Activated T-cell treated with anti-CD3 and anti-CD28 coated beads, Interleukin-2, amount 50 U/mL, for 24 hours (primary cell): ENCODE measurements around the gene MYH16.
"Not testable (repeated sequence)": the region's sequence is repeated elsewhere in the genome, so short reads cannot be mapped to it uniquely, and the experiment has no call there.

Experiments used
- DNase-seq: peaks from one replicate; pipeline ENCODE4 v3.0.0-alpha.2; 2020
- H3K27ac Mint-ChIP-seq: 2 replicates; pipeline ENCODE4 v1.8.0; 2020; ENCODE audit warnings: mild to moderate bottlenecking, mixed read lengths
- H3K27me3 Mint-ChIP-seq: 2 replicates; pipeline ENCODE4 v1.8.0; 2020; ENCODE audit warnings: mixed read lengths
- H3K36me3 Mint-ChIP-seq: 2 replicates; pipeline ENCODE4 v1.8.0; 2020; ENCODE audit warnings: low read depth, mixed read lengths
- H3K4me1 Mint-ChIP-seq: 2 replicates; pipeline ENCODE4 v1.8.0; 2020; ENCODE audit warnings: low read depth, mixed read lengths
- H3K4me3 Mint-ChIP-seq: 2 replicates; pipeline ENCODE4 v1.8.0; 2020; ENCODE audit warnings: mild to moderate bottlenecking, moderate library complexity, mixed read lengths
- H3K9me3 Mint-ChIP-seq: 2 replicates; pipeline ENCODE4 v1.8.0; 2020; ENCODE audit warnings: mixed read lengths

Gene MYH16

GRCh38 chr7:99308461-99309074 lies 35.9 kb downstream of the MYH16 start:
- peaks cover 6% of the 10 kb centered on the region for H3K4me1 Mint-ChIP-seq
- H3K36me3 Mint-ChIP-seq, result no peaks in the 10 kb centered on the region
- peaks cover 6% of the 10 kb centered on the region for H3K27me3 Mint-ChIP-seq
- no peak overlapping the region for H3K4me3 Mint-ChIP-seq
- no peak overlapping the region for H3K27ac Mint-ChIP-seq
- no peak for DNase-seq
- H3K9me3 Mint-ChIP-seq, result no peaks in the 10 kb centered on the region

- no peaks in the 10 kb centered on the region for H3K36me3 Mint-ChIP-seq
- H3K4me1 Mint-ChIP-seq, result peaks cover 6% of the 10 kb centered on the region
- DNase-seq, result no peak
- no peak overlapping the region for H3K27ac Mint-ChIP-seq
- no peaks in the 10 kb centered on the region for H3K9me3 Mint-ChIP-seq
- peaks cover 6% of the 10 kb centered on the region for H3K27me3 Mint-ChIP-seq
- H3K4me3 Mint-ChIP-seq, result no peak overlapping the region
Measured at GRCh38 chr7:99309111-99309510, 36.5 kb downstream of the MYH16 start.

GRCh38 chr7:99310004-99310403 lies 37.4 kb downstream of the MYH16 start:
- H3K27ac Mint-ChIP-seq, result no peak overlapping the region
- peaks cover 6% of the 10 kb centered on the region for H3K27me3 Mint-ChIP-seq
- peaks cover 13% of the 10 kb centered on the region for H3K4me1 Mint-ChIP-seq
- no peaks in the 10 kb centered on the region for H3K9me3 Mint-ChIP-seq
- DNase-seq, result no peak
- no peak overlapping the region for H3K4me3 Mint-ChIP-seq
- no peaks in the 10 kb centered on the region for H3K36me3 Mint-ChIP-seq

- Mint-ChIP-seq H3K27ac (no peak overlapping the region), H3K4me1 (peaks cover 13% of the 10 kb centered on the region), H3K4me3 (no peak overlapping the region), H3K9me3 (no peaks in the 10 kb centered on the region), H3K27me3 (peaks cover 6% of the 10 kb centered on the region), H3K36me3 (no peaks in the 10 kb centered on the region)
- DNase-seq, result no peak
Measured at GRCh38 chr7:99311702-99312101, 39.1 kb downstream of the MYH16 start.

DNA sequence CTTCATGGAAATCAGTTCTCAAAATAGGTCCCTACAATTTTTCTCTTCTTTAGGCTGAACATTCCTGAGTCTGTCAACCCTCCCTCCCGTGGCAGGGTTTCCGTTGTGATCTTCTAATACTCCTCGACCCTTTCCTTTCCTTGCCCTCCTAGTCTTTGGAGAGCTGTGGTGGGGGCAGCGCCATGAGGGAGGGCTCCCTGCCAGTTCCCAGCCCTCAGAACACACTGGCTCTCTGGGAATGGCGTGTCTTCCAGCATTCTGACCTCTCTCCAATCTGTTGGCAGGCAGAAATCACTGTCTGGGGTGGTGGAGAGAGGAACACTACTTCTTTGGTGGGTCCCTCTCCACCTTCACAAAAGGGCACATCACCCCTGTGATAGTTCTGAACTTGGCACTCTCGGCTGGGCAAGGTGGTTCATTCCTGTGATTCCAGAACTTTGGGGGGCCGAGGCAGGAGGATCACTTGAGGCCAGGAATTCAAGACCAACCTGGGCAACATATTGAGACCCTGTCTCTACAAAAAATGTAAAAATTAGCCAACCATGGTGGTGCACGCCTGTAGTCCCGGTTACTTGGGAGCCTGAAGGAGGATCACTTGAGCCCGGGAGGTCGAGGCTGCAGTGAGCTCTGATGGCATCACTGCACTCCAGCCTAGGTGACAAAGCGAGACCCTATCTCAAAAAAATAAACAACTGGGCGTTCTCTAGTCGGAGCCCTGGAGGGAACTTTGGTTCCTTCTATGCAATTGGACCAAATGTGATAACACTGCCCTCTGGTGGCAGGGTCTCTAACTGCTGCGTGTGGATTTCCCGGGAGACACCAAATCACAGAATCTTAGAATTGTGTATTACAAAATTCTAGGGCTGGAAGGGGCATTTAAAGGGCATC lies 39.9 kb downstream of the MYH16 start:
- Mint-ChIP-seq H3K4me1 (peaks cover 13% of the 10 kb centered on the region), H3K36me3 (no peaks in the 10 kb centered on the region), H3K4me3 (no peak overlapping the region), H3K27me3 (peaks cover 6% of the 10 kb centered on the region), H3K9me3 (no peaks in the 10 kb centered on the region), H3K27ac (no peak overlapping the region)
- peak; percentile 80 for DNase-seq

DNA sequence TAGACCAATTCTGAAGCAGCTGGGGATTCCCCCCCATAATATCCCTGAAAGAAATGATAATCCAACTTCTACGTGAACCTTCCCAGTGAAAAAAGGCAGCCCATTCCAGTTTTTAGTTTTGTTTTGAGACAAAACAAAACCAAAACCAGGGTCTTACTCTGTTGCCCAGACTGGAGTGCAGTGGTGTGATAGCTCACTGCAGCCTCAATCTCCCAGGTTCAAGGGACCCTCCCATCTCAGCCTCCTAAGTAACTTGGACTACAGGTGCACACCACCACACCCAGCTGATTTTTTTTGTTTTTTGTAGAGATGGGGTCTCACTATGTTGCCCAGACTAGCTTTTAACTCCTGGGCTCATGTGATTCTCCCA lies 40.5 kb downstream of the MYH16 start:
- peaks cover 6% of the 10 kb centered on the region for H3K27me3 Mint-ChIP-seq
- DNase-seq, result no peak
- peaks cover 13% of the 10 kb centered on the region for H3K4me1 Mint-ChIP-seq
- no peak overlapping the region for H3K4me3 Mint-ChIP-seq
- no peak overlapping the region for H3K27ac Mint-ChIP-seq
- H3K36me3 Mint-ChIP-seq, result no peaks in the 10 kb centered on the region
- no peaks in the 10 kb centered on the region for H3K9me3 Mint-ChIP-seq

DNA sequence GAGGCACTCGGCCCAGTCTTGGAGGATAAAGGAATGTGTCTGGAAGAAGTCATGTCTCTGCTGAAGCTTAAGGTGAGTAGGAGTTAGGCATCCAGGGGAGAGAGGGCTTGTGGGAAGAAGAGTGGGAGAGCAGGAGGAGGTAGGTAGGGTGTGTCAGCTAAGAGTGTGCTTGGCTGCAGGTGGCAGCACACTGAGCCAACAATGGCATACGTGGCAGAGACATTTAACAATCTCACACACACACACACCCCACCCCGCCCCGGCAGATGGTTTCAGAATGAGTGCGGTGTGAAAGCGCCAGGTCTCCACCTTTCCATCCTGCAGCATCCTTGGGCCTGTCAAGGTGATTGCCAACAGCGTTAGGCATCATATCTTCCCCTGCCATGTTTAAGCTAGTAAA lies 41.9 kb downstream of the MYH16 start:
- peak; percentile 45 for DNase-seq
- Mint-ChIP-seq H3K27ac (peak overlapping the region; percentile 41), H3K4me3 (no peak overlapping the region), H3K36me3 (no peaks in the 10 kb centered on the region), H3K9me3 (no peaks in the 10 kb centered on the region), H3K27me3 (peaks cover 6% of the 10 kb centered on the region), H3K4me1 (peaks cover 13% of the 10 kb centered on the region)

- Mint-ChIP-seq H3K9me3 (no peaks in the 10 kb centered on the region), H3K4me1 (peaks cover 3% of the 10 kb centered on the region), H3K27me3 (no peaks in the 10 kb centered on the region), H3K4me3 (no peak overlapping the region), H3K27ac (no peak overlapping the region), H3K36me3 (no peaks in the 10 kb centered on the region)
- no peak for DNase-seq
Measured at GRCh38 chr7:99320371-99320770, 47.7 kb downstream of the MYH16 start.

DNA sequence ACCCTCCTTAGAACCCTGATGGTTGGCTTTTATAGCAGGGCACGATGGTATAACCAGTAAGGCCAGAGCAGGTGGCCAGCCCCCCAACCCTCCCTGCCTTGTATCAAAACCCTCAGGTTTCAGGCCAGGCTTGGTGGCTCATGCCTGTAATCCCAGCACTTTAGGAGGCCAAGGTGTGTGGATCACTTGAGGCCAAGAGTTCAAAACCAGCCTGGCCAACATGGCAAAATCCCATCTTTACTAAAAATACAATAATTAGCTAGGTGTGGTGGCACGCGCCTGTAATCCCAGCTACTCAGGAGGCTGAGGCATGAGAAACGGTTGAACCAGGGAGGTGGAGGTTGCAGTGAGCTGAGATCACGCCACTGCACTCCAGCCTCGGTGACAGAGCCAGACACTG lies 50.0 kb downstream of the MYH16 start:
- not testable (repeated sequence) for H3K27ac Mint-ChIP-seq, H3K27me3 Mint-ChIP-seq, DNase-seq, H3K9me3 Mint-ChIP-seq, H3K4me3 Mint-ChIP-seq
- H3K4me1 Mint-ChIP-seq, result peaks cover 13% of the 10 kb centered on the region
- H3K36me3 Mint-ChIP-seq, result peaks cover 13% of the 10 kb centered on the region

- H3K27me3 Mint-ChIP-seq, result no peaks in the 10 kb centered on the region
- H3K4me1 Mint-ChIP-seq, result peaks cover 29% of the 10 kb centered on the region
- H3K9me3 Mint-ChIP-seq, result no peaks in the 10 kb centered on the region
- peaks cover 24% of the 10 kb centered on the region for H3K36me3 Mint-ChIP-seq
- no peak overlapping the region for H3K27ac Mint-ChIP-seq
- H3K4me3 Mint-ChIP-seq, result peak overlapping the region; percentile 85
- no peak for DNase-seq
Measured at GRCh38 chr7:99324559-99324958, 51.9 kb downstream of the MYH16 start.

DNA sequence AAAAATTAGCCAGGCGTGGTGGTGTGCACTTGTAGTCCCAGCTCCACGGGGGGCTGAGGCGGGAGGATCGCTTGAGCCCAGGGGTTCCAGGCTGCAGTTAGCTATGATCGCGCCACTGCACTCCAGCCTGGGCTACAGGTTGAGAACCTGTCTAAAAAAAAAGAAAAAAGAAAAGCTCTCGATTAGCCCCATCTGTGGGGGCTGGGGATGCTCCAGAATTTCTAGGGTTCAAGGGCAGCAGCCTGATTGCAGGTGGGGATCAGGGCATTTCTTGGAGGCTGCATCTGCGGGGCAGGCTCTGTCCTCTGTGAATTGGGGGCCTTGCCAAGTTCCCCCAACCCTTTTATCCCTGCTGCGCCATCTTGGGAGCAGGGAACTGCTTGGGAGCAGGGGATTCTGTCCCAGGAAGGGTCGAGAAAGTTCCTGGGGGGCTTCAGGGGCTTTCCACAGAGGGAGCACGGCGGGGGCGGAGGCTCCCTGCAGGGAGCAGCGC lies 52.4 kb downstream of the MYH16 start:
- Mint-ChIP-seq H3K9me3 (no peaks in the 10 kb centered on the region), H3K27ac (peak overlapping the region; percentile 94)
- DNase-seq, result peak; percentile 39

DNA sequence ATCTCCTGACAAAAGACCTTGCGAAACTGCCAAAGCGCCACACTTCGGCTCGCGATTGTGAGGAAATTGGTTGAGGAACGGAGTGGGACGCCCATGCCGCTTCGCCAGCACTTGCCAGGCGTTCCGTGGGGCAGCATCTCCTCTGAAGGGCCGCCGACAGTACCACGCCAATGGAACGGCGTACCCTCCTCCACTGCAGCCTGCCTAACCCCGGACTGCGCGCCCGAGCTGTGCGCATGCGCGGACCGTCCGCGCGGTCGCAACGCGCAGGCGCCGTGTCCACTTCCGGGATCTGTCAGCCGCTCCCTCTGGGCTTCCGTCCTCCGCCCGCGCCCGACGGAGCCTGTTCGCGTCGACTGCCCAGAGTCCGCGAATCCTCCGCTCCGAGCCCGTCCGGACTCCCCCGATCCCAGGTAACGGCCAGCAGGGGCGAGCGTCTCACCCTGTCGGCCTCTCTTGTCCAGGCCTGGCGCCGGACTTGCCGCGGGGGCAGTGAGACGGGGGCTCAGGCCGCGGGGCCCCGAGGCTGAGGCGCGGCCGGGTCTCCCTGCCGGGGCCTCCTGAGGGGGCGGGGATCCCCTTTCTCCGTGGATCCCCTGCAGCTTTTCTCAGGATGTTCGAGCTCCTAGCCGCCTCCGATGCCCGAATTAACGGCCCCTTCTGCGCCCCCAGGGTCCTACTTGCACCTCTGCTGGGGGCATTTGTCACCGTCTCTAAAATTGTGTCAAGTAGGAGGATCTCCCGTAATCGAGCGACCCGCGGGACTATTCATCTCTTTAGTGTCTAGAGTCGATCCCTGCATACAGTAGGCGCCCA lies 53.2 kb downstream of the MYH16 start, which contains the start of gene ARPC1A:
Gene ARPC1A, plus strand, starts transcription at position 307 of the 816 bp plus-strand sequence. CDS start 7,456 bp downstream, outside the sequence.
- H3K27me3 Mint-ChIP-seq, result no peaks in the 10 kb centered on the region
- DNase-seq, result peak; percentile 96
- no peaks in the 10 kb centered on the region for H3K9me3 Mint-ChIP-seq
- H3K36me3 Mint-ChIP-seq, result peaks cover 33% of the 10 kb centered on the region
- H3K4me3 Mint-ChIP-seq, result peak within 1 kb of the TSS; percentile 85
- peaks cover 41% of the 10 kb centered on the region for H3K4me1 Mint-ChIP-seq
- peak within 1 kb of the TSS; percentile 94 for H3K27ac Mint-ChIP-seq

More for the DNA sequence above, 52.4 kb downstream of the MYH16 start:
- Mint-ChIP-seq H3K4me1 (peaks cover 33% of the 10 kb centered on the region), H3K4me3 (peak overlapping the region; percentile 85), H3K27me3 (no peaks in the 10 kb centered on the region), H3K36me3 (peaks cover 26% of the 10 kb centered on the region)

DNA sequence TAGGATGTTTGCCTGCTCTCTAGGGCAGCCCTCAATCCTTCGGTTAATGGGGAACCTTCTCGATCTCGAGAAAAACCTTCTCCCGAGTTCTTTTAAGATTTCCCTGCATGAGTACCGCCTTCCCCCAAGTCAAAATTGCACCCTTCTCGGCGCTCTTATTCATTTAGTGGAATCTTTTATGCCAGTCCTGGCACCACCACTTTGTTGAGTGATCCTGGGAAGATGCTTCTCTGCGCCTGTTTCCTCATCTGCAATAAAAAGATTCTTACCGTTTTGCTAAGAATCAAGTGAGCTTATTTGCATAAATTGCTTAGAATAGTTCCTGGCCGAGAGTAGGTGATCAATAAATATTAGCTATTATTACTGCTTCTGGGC lies 53.8 kb downstream of the MYH16 start:
- H3K4me1 Mint-ChIP-seq, result peaks cover 47% of the 10 kb centered on the region

GRCh38 chr7:99330314-99330961 lies 57.8 kb downstream of the MYH16 start:
- Mint-ChIP-seq H3K36me3 (peaks cover 73% of the 10 kb centered on the region), H3K4me3 (peak overlapping the region; percentile 47), H3K27ac (peak overlapping the region; percentile 96), H3K4me1 (peaks cover 55% of the 10 kb centered on the region)
- DNase-seq, result peak; percentile 44
- not testable (repeated sequence) for H3K9me3 Mint-ChIP-seq, H3K27me3 Mint-ChIP-seq

More for the DNA sequence above, 53.8 kb downstream of the MYH16 start:
- peaks cover 39% of the 10 kb centered on the region for H3K36me3 Mint-ChIP-seq
- DNase-seq, result no peak
- peak overlapping the region; percentile 94 for H3K27ac Mint-ChIP-seq
- peak overlapping the region; percentile 85 for H3K4me3 Mint-ChIP-seq
- no peaks in the 10 kb centered on the region for H3K27me3 Mint-ChIP-seq
- no peaks in the 10 kb centered on the region for H3K9me3 Mint-ChIP-seq
